GM23338 (cell line): ENCODE results near the gene TMEM217. TPM values are rescaled to one million over a fixed set of nuclear protein-coding genes. Genes with fewer than 3 reads are reported as not detected.
"Not testable (repeated sequence)": the region's sequence is repeated elsewhere in the genome, so short reads cannot be mapped to it uniquely, and the experiment has no call there.

ENCODE experiments used
- ATAC-seq: fragments of 200-7000 bp; cut with Tn5 transposase; 3 replicates; pipeline ENCODE4 v1.9.1; 2020
- DNase-seq: peaks from one replicate; pipeline ENCODE4 v3.0.0-alpha.2; 2015; ENCODE audit warnings: low spot score
- H2AFZ ChIP-seq: fragments of 200-600 bp; sonication (generic); 2 replicates; pipeline ENCODE4 v1.8.0; 2016; ENCODE audit warnings: antibody characterized with exemption, mild to moderate bottlenecking, moderate library complexity
- H3F3A ChIP-seq: fragments of 200-600 bp; sonication (generic); replicated peaks from 2 replicates; pipeline ENCODE4 v1.8.0; 2017; ENCODE audit warnings: antibody characterized with exemption, mixed run types, low read depth
- H3K27ac ChIP-seq: fragments of 200-600 bp; sonication (generic); 2 replicates; pipeline ENCODE4 v1.6.1; 2016; ENCODE audit warnings: low read depth
- H3K27me3 ChIP-seq: fragments of 200-600 bp; sonication (generic); 2 replicates; pipeline ENCODE4 v1.8.0; 2016; ENCODE audit warnings: mild to moderate bottlenecking, mixed run types, moderate library complexity; ENCODE audit not compliant: insufficient read depth
- H3K36me3 ChIP-seq: fragments of 200-600 bp; sonication (generic); 2 replicates; pipeline ENCODE4 v1.8.0; 2016; ENCODE audit warnings: mild to moderate bottlenecking; ENCODE audit not compliant: insufficient read depth
- H3K4me1 ChIP-seq: fragments of 200-600 bp; sonication (generic); 2 replicates; pipeline ENCODE4 v1.8.0; 2016; ENCODE audit warnings: mild to moderate bottlenecking, moderate library complexity; ENCODE audit not compliant: insufficient read depth
- H3K4me2 ChIP-seq: fragments of 200-600 bp; sonication (generic); 2 replicates; pipeline ENCODE4 v1.7.1; 2017; ENCODE audit warnings: mixed run types
- H3K4me3 ChIP-seq: fragments of 200-600 bp; sonication (generic); 2 replicates; pipeline ENCODE4 v1.6.1; 2016; ENCODE audit warnings: mixed run types
- H3K79me2 ChIP-seq: fragments of 200-600 bp; sonication (generic); replicated peaks from 2 replicates; pipeline ENCODE4 v1.8.0; 2017; ENCODE audit warnings: mild to moderate bottlenecking; ENCODE audit not compliant: insufficient read depth
- H3K9me2 ChIP-seq: fragments of 200-600 bp; sonication (generic); 2 replicates; pipeline ENCODE4 v1.8.0; 2017; ENCODE audit not compliant: insufficient read depth
- H4K20me1 ChIP-seq: fragments of 200-600 bp; sonication (generic); replicated peaks from 2 replicates; pipeline ENCODE4 v1.8.0; 2017; ENCODE audit warnings: mild to moderate bottlenecking; ENCODE audit not compliant: insufficient read depth
- H3K27ac Mint-ChIP-seq: 2 replicates; pipeline ENCODE4 v1.8.0; 2020; ENCODE audit warnings: inconsistent platforms, mild to moderate bottlenecking, moderate library complexity, mixed read lengths
- H3K27me3 Mint-ChIP-seq: 3 replicates; pipeline ENCODE4 v1.8.0; 2022; ENCODE audit warnings: low read depth, mild to moderate bottlenecking, moderate library complexity, mixed read lengths, inconsistent platforms; ENCODE audit not compliant: insufficient read depth, poor library complexity
- H3K36me3 Mint-ChIP-seq: 3 replicates; pipeline ENCODE4 v1.8.0; 2021; ENCODE audit warnings: low read depth, mild to moderate bottlenecking, inconsistent platforms, moderate library complexity, mixed read lengths
- H3K4me1 Mint-ChIP-seq: 3 replicates; pipeline ENCODE4 v1.8.0; 2020; ENCODE audit warnings: mild to moderate bottlenecking, inconsistent platforms, mixed read lengths
- H3K4me3 Mint-ChIP-seq: 3 replicates; pipeline ENCODE4 v1.8.0; 2021; ENCODE audit warnings: moderate library complexity, mild to moderate bottlenecking, inconsistent platforms, mixed read lengths
- H3K9me3 Mint-ChIP-seq: 3 replicates; pipeline ENCODE4 v1.8.0; 2020; ENCODE audit warnings: moderate library complexity, mild to moderate bottlenecking, inconsistent platforms, mixed read lengths
- CREB1 ChIP-seq: fragments of 250-450 bp; sonication (Bioruptor Pico); IDR thresholded peaks from 2 replicates; pipeline ENCODE4 v1.5.0; 2020; ENCODE audit warnings: low read depth, mild to moderate bottlenecking, moderate library complexity
- JUNB ChIP-seq: IDR thresholded peaks from one replicate; pipeline ENCODE4 v1.6.1; 2016; ENCODE audit warnings: antibody characterized with exemption; ENCODE audit not compliant: unreplicated experiment
- polyA plus RNA-seq: library from polyadenylated mRNA; unstranded; fragments of >200 nt; fragmentation: Nextera tagmentation; extraction: Ambion mirVana; gene quantifications from 2 replicates; pipeline ENCODE4 v1.2.1, GENCODE V29; 2016
- total RNA-seq: library from RNA; depleted of rRNA; stranded (reverse); fragments of >200 nt; shearing (Covaris generic); gene quantifications from 2 replicates; pipeline ENCODE4 v1.2.3, GENCODE V29; 2014
- TF ChIP-seq, protein P1 (sequence below): fragments of 250-450 bp; sonication (Bioruptor Pico); IDR thresholded peaks from 2 replicates; pipeline ENCODE4 v1.5.0; 2020; ENCODE audit warnings: mild to moderate bottlenecking, moderate library complexity

TMEM217 gene
- total and polyA plus RNA-seq, 2 experiments from 2014 or later: 1.3 TPM; not detected in 1

DNA sequence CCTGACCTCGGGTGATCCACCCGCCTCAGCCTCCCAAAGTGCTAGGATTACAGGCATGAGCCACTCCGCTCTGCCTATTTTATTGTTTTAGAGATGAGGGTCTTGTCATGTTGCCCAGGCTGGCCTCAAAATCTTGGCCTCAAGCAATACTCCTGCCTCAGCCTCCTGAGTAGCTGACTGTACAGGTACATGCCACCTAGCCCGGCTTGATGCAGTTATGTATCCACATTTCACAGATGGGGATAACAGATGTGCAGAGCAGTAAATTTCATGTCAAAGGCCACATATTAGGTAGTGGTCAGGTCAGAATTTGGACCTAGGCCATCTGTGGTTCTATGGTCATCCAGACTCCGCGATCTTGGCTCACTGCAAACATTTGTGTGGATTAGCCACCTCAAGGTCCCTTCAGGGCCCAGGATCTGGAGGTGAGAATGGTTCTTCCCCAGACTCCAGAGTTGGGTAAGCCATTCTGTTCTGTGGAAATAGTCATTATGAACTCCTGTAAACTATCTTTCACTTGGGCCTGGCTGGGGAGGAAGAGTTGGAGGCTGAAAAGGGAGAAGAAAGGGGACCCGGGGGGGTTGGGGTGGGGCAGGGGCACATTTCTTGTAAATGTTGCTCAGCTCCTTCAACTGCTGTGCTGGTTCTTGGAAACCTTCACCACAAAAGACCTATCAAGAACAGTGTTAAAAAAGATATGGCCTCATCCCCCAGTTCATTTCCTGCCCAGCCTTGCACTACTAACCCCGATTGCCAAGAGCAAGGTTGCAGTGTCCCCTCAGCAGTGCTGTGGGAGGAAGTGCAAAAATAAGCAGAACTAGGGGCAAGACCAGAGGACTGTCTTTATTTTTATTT is 75.0 kb downstream of the TMEM217 start (continued):
- TF ChIP-seq, protein P1, sequence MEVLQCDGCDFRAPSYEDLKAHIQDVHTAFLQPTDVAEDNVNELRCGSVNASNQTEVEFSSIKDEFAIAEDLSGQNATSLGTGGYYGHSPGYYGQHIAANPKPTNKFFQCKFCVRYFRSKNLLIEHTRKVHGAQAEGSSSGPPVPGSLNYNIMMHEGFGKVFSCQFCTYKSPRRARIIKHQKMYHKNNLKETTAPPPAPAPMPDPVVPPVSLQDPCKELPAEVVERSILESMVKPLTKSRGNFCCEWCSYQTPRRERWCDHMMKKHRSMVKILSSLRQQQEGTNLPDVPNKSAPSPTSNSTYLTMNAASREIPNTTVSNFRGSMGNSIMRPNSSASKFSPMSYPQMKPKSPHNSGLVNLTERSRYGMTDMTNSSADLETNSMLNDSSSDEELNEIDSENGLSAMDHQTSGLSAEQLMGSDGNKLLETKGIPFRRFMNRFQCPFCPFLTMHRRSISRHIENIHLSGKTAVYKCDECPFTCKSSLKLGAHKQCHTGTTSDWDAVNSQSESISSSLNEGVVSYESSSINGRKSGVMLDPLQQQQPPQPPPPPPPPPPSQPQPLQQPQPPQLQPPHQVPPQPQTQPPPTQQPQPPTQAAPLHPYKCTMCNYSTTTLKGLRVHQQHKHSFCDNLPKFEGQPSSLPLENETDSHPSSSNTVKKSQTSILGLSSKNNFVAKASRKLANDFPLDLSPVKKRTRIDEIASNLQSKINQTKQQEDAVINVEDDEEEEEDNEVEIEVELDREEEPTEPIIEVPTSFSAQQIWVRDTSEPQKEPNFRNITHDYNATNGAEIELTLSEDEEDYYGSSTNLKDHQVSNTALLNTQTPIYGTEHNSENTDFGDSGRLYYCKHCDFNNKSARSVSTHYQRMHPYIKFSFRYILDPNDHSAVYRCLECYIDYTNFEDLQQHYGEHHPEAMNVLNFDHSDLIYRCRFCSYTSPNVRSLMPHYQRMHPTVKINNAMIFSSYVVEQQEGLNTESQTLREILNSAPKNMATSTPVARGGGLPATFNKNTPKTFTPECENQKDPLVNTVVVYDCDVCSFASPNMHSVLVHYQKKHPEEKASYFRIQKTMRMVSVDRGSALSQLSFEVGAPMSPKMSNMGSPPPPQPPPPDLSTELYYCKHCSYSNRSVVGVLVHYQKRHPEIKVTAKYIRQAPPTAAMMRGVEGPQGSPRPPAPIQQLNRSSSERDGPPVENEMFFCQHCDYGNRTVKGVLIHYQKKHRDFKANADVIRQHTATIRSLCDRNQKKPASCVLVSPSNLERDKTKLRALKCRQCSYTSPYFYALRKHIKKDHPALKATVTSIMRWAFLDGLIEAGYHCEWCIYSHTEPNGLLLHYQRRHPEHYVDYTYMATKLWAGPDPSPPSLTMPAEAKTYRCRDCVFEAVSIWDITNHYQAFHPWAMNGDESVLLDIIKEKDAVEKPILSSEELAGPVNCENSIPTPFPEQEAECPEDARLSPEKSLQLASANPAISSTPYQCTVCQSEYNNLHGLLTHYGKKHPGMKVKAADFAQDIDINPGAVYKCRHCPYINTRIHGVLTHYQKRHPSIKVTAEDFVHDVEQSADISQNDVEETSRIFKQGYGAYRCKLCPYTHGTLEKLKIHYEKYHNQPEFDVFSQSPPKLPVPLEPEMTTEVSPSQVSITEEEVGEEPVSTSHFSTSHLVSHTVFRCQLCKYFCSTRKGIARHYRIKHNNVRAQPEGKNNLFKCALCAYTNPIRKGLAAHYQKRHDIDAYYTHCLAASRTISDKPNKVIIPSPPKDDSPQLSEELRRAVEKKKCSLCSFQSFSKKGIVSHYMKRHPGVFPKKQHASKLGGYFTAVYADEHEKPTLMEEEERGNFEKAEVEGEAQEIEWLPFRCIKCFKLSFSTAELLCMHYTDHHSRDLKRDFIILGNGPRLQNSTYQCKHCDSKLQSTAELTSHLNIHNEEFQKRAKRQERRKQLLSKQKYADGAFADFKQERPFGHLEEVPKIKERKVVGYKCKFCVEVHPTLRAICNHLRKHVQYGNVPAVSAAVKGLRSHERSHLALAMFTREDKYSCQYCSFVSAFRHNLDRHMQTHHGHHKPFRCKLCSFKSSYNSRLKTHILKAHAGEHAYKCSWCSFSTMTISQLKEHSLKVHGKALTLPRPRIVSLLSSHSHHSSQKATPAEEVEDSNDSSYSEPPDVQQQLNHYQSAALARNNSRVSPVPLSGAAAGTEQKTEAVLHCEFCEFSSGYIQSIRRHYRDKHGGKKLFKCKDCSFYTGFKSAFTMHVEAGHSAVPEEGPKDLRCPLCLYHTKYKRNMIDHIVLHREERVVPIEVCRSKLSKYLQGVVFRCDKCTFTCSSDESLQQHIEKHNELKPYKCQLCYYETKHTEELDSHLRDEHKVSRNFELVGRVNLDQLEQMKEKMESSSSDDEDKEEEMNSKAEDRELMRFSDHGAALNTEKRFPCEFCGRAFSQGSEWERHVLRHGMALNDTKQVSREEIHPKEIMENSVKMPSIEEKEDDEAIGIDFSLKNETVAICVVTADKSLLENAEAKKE (CRISPR knock-in tag): no peak
- TF ChIP-seq JUNB (no peak), CREB1 (CRISPR knock-in tag) (no peak)

DNA sequence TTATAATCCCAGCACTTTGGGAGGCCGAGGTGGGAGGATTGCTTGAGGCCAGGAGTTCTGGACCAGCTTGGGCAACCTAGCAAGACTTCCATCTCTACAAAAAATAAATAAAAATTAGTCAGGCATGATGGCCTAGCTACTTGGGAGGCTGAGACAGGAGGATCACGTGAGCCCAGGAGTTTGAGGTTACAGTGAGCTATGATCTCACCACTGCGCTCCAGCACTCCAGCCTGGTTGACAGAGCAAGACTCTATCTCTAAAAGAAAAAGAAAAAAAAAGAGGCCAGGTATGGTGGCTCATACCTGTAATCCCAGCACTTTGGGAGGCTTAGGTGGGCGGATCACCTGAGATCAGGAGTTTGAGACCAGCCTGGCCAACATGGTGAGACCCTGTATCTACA is 77.3 kb downstream of the TMEM217 start:
- H3K27me3 Mint-ChIP-seq, H3K9me3 Mint-ChIP-seq, H3K4me2 ChIP-seq: not testable (repeated sequence)

More for the DNA sequence above, 77.3 kb downstream of the TMEM217 start:
- ATAC-seq, DNase-seq, H3K27ac ChIP-seq, H3K9me2 ChIP-seq, H3F3A ChIP-seq, H3K27me3 ChIP-seq, H4K20me1 ChIP-seq, H3K4me1 ChIP-seq, H3K27ac Mint-ChIP-seq, H3K4me3 ChIP-seq, H3K79me2 ChIP-seq, H3K4me1 Mint-ChIP-seq, H3K4me3 Mint-ChIP-seq, H3K36me3 ChIP-seq, H2AFZ ChIP-seq, H3K36me3 Mint-ChIP-seq: not testable (repeated sequence)
